DOHH2 (cell line): ENCODE results near the gene MYLIP.

Source experiments
- H3F3A ChIP-seq: fragments of 200-600 bp; sonication (generic), shearing (Covaris generic); 2 replicates; pipeline ENCODE4 v1.6.0; 2016; ENCODE audit warnings: antibody characterized with exemption, mild to moderate bottlenecking; ENCODE audit not compliant: control insufficient read depth, insufficient read depth
- H3K27ac ChIP-seq: fragments of 200-600 bp; sonication (generic); 2 replicates; pipeline ENCODE4 v1.5.1; 2014; ENCODE audit warnings: low read depth, mild to moderate bottlenecking, low read length, moderate library complexity
- H3K27me3 ChIP-seq: fragments of 200-600 bp; sonication (generic); 2 replicates; pipeline ENCODE4 v1.6.1; 2014; ENCODE audit warnings: mild to moderate bottlenecking, low read length, mixed read lengths; ENCODE audit not compliant: control insufficient read depth
- H3K36me3 ChIP-seq: fragments of 200-600 bp; sonication (generic); 2 replicates; pipeline ENCODE4 v1.6.1; 2014; ENCODE audit warnings: mild to moderate bottlenecking, low read length, moderate library complexity, mixed read lengths; ENCODE audit not compliant: control insufficient read depth
- H3K4me1 ChIP-seq: fragments of 200-600 bp; sonication (generic); 2 replicates; pipeline ENCODE4 v1.6.1; 2014; ENCODE audit warnings: mild to moderate bottlenecking, low read length, mixed read lengths; ENCODE audit not compliant: control insufficient read depth
- H3K4me2 ChIP-seq: fragments of 200-600 bp; sonication (generic); 2 replicates; pipeline ENCODE4 v1.6.0; 2014; ENCODE audit warnings: mild to moderate bottlenecking, low read length, moderate library complexity
- H3K4me3 ChIP-seq: fragments of 200-600 bp; sonication (generic); 2 replicates; pipeline ENCODE4 v1.5.1; 2014; ENCODE audit warnings: mild to moderate bottlenecking, low read length, mixed read lengths
- H3K79me2 ChIP-seq: fragments of 200-600 bp; sonication (generic); 2 replicates; pipeline ENCODE4 v1.6.1; 2014; ENCODE audit warnings: mild to moderate bottlenecking, low read length, mixed read lengths; ENCODE audit not compliant: control insufficient read depth
- H3K9me2 ChIP-seq: fragments of 200-600 bp; sonication (generic); replicated peaks from 2 replicates; pipeline ENCODE4 v1.6.1; 2014; ENCODE audit warnings: mild to moderate bottlenecking, low read length, mixed read lengths; ENCODE audit not compliant: control insufficient read depth
- H3K9me3 ChIP-seq: fragments of 200-600 bp; sonication (generic); 2 replicates; pipeline ENCODE4 v1.6.1; 2014; ENCODE audit warnings: antibody characterized with exemption, low read length, mixed read lengths; ENCODE audit not compliant: control insufficient read depth, insufficient read depth
- H4K20me1 ChIP-seq: fragments of 200-600 bp; sonication (generic); 2 replicates; pipeline ENCODE4 v1.6.0; 2014; ENCODE audit warnings: low read depth, mild to moderate bottlenecking, antibody characterized with exemption, low read length, moderate library complexity; ENCODE audit not compliant: control insufficient read depth, insufficient read depth
- CTCF ChIP-seq: fragments of 200-600 bp; sonication (generic); IDR thresholded peaks from one replicate; pipeline ENCODE4 v1.5.1; 2014; ENCODE audit warnings: antibody characterized with exemption, mild to moderate bottlenecking, low read depth, low read length; ENCODE audit not compliant: poor library complexity, severe bottlenecking
- EZH2phosphoT487 ChIP-seq: fragments of 200-600 bp; sonication (generic); IDR thresholded peaks from 2 replicates; pipeline ENCODE4 v1.6.1; 2017; ENCODE audit warnings: borderline replicate concordance, mild to moderate bottlenecking, antibody characterized with exemption, low read length, moderate library complexity, mixed read lengths

MYLIP gene

GRCh38 chr6:16139556-16139955 is 10.7 kb downstream of the MYLIP start:
- peaks cover 91% of the 10 kb centered on the region for H3K79me2 ChIP-seq
- H4K20me1 ChIP-seq = peaks cover 37% of the 10 kb centered on the region
- H3K36me3 ChIP-seq = peaks cover 97% of the 10 kb centered on the region

GRCh38 chr6:16140607-16141006 is 11.7 kb downstream of the MYLIP start:
- H3K79me2 ChIP-seq = peaks cover 91% of the 10 kb centered on the region
- no peak for TF ChIP-seq EZH2phosphoT487
- TF ChIP-seq CTCF = no peak

More at GRCh38 chr6:16139556-16139955, 10.7 kb downstream of the MYLIP start:
- Histone ChIP-seq H3K9me3 (no peaks in the 10 kb centered on the region), H3K27ac (no peak overlapping the region), H3K4me2 (no peak overlapping the region), H3K27me3 (no peaks in the 10 kb centered on the region), H3K9me2 (no peaks in the 10 kb centered on the region), H3F3A (no peaks in the 10 kb centered on the region), H3K4me1 (peaks cover 27% of the 10 kb centered on the region), H3K4me3 (no peak overlapping the region)
- TF ChIP-seq EZH2phosphoT487 (no peak), CTCF (no peak)

GRCh38 chr6:16141514-16141913 is 12.6 kb downstream of the MYLIP start:
- no peak overlapping the region for H3K27ac ChIP-seq
- no peaks in the 10 kb centered on the region for H3F3A ChIP-seq
- H4K20me1 ChIP-seq = peaks cover 28% of the 10 kb centered on the region
- peaks cover 10% of the 10 kb centered on the region for H3K4me1 ChIP-seq
- H3K4me3 ChIP-seq = no peak overlapping the region
- H3K9me2 ChIP-seq = no peaks in the 10 kb centered on the region
- no peaks in the 10 kb centered on the region for H3K9me3 ChIP-seq
- H3K27me3 ChIP-seq = no peaks in the 10 kb centered on the region
- peaks cover 100% of the 10 kb centered on the region for H3K36me3 ChIP-seq
- no peak overlapping the region for H3K4me2 ChIP-seq
- no peak for TF ChIP-seq CTCF
- TF ChIP-seq EZH2phosphoT487 = no peak
- peaks cover 90% of the 10 kb centered on the region for H3K79me2 ChIP-seq

More at GRCh38 chr6:16140607-16141006, 11.7 kb downstream of the MYLIP start:
- no peaks in the 10 kb centered on the region for H3K9me3 ChIP-seq
- H3K4me3 ChIP-seq = no peak overlapping the region
- peaks cover 33% of the 10 kb centered on the region for H4K20me1 ChIP-seq
- peaks cover 18% of the 10 kb centered on the region for H3K4me1 ChIP-seq
- H3K36me3 ChIP-seq = peaks cover 99% of the 10 kb centered on the region
- H3K9me2 ChIP-seq = no peaks in the 10 kb centered on the region
- H3K27me3 ChIP-seq = no peaks in the 10 kb centered on the region
- H3F3A ChIP-seq = no peaks in the 10 kb centered on the region
- H3K27ac ChIP-seq = no peak overlapping the region
- H3K4me2 ChIP-seq = no peak overlapping the region
